Right cardiac atrium (tissue), 5 donors: ENCODE data around the gene TMEM233. TPM values are rescaled to one million over a fixed set of nuclear protein-coding genes. Genes with fewer than 3 reads are reported as not detected.

Source experiments
- ATAC-seq, 2 donors: fragments of 200-7000 bp; cut with Tn5 transposase; one replicate each; pipeline versions ENCODE4 v1.8.0 to v1.9.1; 2020; ENCODE audit warnings: moderate library complexity in 2 of 2, mild to moderate bottlenecking in 1 of 2
- DNase-seq, 3 donors: peaks; one replicate each; pipeline ENCODE4 v3.0.0-alpha.2; 2020
- H3K27ac ChIP-seq: one replicate; pipeline ENCODE4 v1.5.1; 2013; ENCODE audit warnings: mild to moderate bottlenecking, low read length, control low read depth, moderate library complexity
- H3K27me3 ChIP-seq: one replicate; pipeline ENCODE4 v1.6.1; 2013; ENCODE audit not compliant: control insufficient read depth, insufficient read depth
- H3K4me1 ChIP-seq: one replicate; pipeline ENCODE4 v1.6.1; 2013; ENCODE audit warnings: low read length; ENCODE audit not compliant: control insufficient read depth, insufficient read depth
- H3K4me3 ChIP-seq: one replicate; pipeline ENCODE4 v1.5.1; 2013; ENCODE audit warnings: low read length, control low read depth
- H3K9me3 ChIP-seq: one replicate; pipeline ENCODE4 v1.6.1; 2013; ENCODE audit warnings: low read length; ENCODE audit not compliant: control insufficient read depth
- WGBS: extraction: QIAGEN DNeasy Blood & Tissue Kit; methylation state at CpG from one replicate; pipeline ENCODE4 v1.1.7; 2013; 5-methylcytosine and 5-hydroxymethylcytosine counted together
- intact Hi-C, 4 donors: fragments of 100-400 bp; cut with DNase I; formaldehyde crosslinking; loops; one replicate each; pipeline versions ENCODE4 v1.11.0 to v1.14.0; 2022 to 2023
- polyA plus RNA-seq: library from polyadenylated mRNA; stranded (reverse); fragments of 200-250 nt; gene quantifications from one replicate; pipeline ENCODE4 v1.2.3, GENCODE V29; 2013
- total RNA-seq, 4 donors: library from RNA; stranded (reverse); fragmentation: NEBNext Ultra II Directional; extraction: Animal tissue kit (Norgen Biotek cat#: 25700); gene quantifications; one replicate each; pipeline ENCODE4 v1.2.1, GENCODE V29; 2021
- donor health status: healthy with polysubstance abuse.
- donor health status: DM: no; HTN: yes; CAD: no.
- donor health status: DM: no; HTN: no; CAD: no.
- donor health status: DM: no; HTN: yes; CAD: no; lungs with severe emphysema.
- donor health status: DM: yes; HTN: yes; CAD: no.

TMEM233 gene
- total and polyA plus RNA-seq, 5 donors: 0.31 to 0.97 (median 0.52) TPM

- Histone ChIP-seq H3K9me3 (no peaks in the 10 kb centered on the region), H3K4me3 (no peak overlapping the region), H3K27ac (no peak overlapping the region), H3K27me3 (no peaks in the 10 kb centered on the region), H3K4me1 (no peaks in the 10 kb centered on the region)
- 51% methylated on average over 1 of the region's 1 CpG for whole genome bisulfite sequencing
- no peak for ATAC-seq
- intact Hi-C loops: no loop called here
- DNase-seq: no peak
Measured at GRCh38 chr12:119576915-119577314, 16.7 kb upstream of the TMEM233 start.

GRCh38 chr12:119578112-119578511, 15.5 kb upstream of the TMEM233 start:
- no peak for ATAC-seq
- intact Hi-C loops: no loop called here
- H3K27me3 ChIP-seq: no peaks in the 10 kb centered on the region
- no peak overlapping the region for H3K4me3 ChIP-seq
- no peak overlapping the region for H3K27ac ChIP-seq
- H3K4me1 ChIP-seq: no peaks in the 10 kb centered on the region
- DNase-seq: no peak
- H3K9me3 ChIP-seq: no peaks in the 10 kb centered on the region
- WGBS: 87% methylated on average over 2 of the region's 2 CpGs

- Histone ChIP-seq H3K4me1 (no peaks in the 10 kb centered on the region), H3K27me3 (no peaks in the 10 kb centered on the region), H3K27ac (no peak overlapping the region), H3K4me3 (no peak overlapping the region), H3K9me3 (no peaks in the 10 kb centered on the region)
- intact Hi-C loops: no loop called here
- WGBS: 52% methylated on average over 1 of the region's 1 CpG
- DNase-seq (no peak), ATAC-seq (peak; percentile 58 to 65)
Measured at GRCh38 chr12:119589097-119589496, 4.5 kb upstream of the TMEM233 start.

- no peak overlapping the region for H3K27ac ChIP-seq
- H3K27me3 ChIP-seq: no peaks in the 10 kb centered on the region
- intact Hi-C loops: no loop called here
- H3K4me3 ChIP-seq: no peak overlapping the region
- ATAC-seq: no peak
- DNase-seq: no peak
- 83% methylated on average over 4 of the region's 4 CpGs for WGBS
- H3K4me1 ChIP-seq: no peaks in the 10 kb centered on the region
- H3K9me3 ChIP-seq: no peaks in the 10 kb centered on the region
Measured at GRCh38 chr12:119589634-119590033, 3.9 kb upstream of the TMEM233 start.

GRCh38 chr12:119592232-119592631, 1.3 kb upstream of the TMEM233 start:
- intact Hi-C loops: no loop called here
- no peak overlapping the region for H3K4me3 ChIP-seq
- H3K27ac ChIP-seq: no peak overlapping the region
- H3K9me3 ChIP-seq: no peaks in the 10 kb centered on the region
- H3K4me1 ChIP-seq: peaks cover 4% of the 10 kb centered on the region
- 56% methylated on average over 2 of the region's 2 CpGs for WGBS
- ATAC-seq (no peak), DNase-seq (peak in 1 of 3 donors; percentile 17)
- H3K27me3 ChIP-seq: no peaks in the 10 kb centered on the region

GRCh38 chr12:119594399-119594730, 791 bp downstream of the TMEM233 start:
- intact Hi-C loops: no loop called here
- DNase-seq (peak in 1 of 3 donors; percentile 16), ATAC-seq (peak; percentile 26 to 42)
- Histone ChIP-seq H3K9me3 (no peaks in the 10 kb centered on the region), H3K4me1 (peaks cover 4% of the 10 kb centered on the region), H3K27ac (no peak overlapping the region), H3K4me3 (peak overlapping the region; percentile 66), H3K27me3 (no peaks in the 10 kb centered on the region)
- 2% methylated on average over 22 of the region's 22 CpGs for WGBS

- WGBS: 2% methylated on average over 49 of the region's 49 CpGs
- DNase-seq: peak; percentile 67 to 80 (median 69)
- Histone ChIP-seq H3K4me1 (peaks cover 4% of the 10 kb centered on the region), H3K4me3 (peak overlapping the region; percentile 66), H3K27ac (no peak overlapping the region), H3K9me3 (no peaks in the 10 kb centered on the region), H3K27me3 (no peaks in the 10 kb centered on the region)
- peak; percentile 82 to 91 for ATAC-seq
- intact Hi-C loops: no loop called here
Measured at GRCh38 chr12:119594772-119595445, 1.3 kb downstream of the TMEM233 start.

GRCh38 chr12:119598159-119598558, 4.6 kb downstream of the TMEM233 start:
- WGBS: 83% methylated on average over 1 of the region's 1 CpG
- DNase-seq: no peak
- Histone ChIP-seq H3K27ac (no peak overlapping the region), H3K27me3 (no peaks in the 10 kb centered on the region), H3K4me3 (no peak overlapping the region), H3K4me1 (peaks cover 4% of the 10 kb centered on the region), H3K9me3 (no peaks in the 10 kb centered on the region)
- ATAC-seq: no peak
- intact Hi-C loops: no loop called here

GRCh38 chr12:119601877-119602733, 8.5 kb downstream of the TMEM233 start:
- no peaks in the 10 kb centered on the region for H3K27me3 ChIP-seq
- 72% methylated on average over 7 of the region's 7 CpGs for WGBS
- intact Hi-C loops: no loop called here
- no peaks in the 10 kb centered on the region for H3K4me1 ChIP-seq
- H3K27ac ChIP-seq: no peak overlapping the region
- H3K4me3 ChIP-seq: no peak overlapping the region
- H3K9me3 ChIP-seq: no peaks in the 10 kb centered on the region
- no peak for ATAC-seq
- DNase-seq: no peak

- WGBS: 83% methylated on average over 4 of the region's 4 CpGs
- Histone ChIP-seq H3K4me1 (no peaks in the 10 kb centered on the region), H3K27me3 (no peaks in the 10 kb centered on the region), H3K4me3 (no peak overlapping the region), H3K27ac (no peak overlapping the region), H3K9me3 (no peaks in the 10 kb centered on the region)
- DNase-seq (no peak), ATAC-seq (no peak)
- intact Hi-C loops: no loop called here
Measured at GRCh38 chr12:119602734-119603094, 9.1 kb downstream of the TMEM233 start.

GRCh38 chr12:119603767-119604166, 10.2 kb downstream of the TMEM233 start:
- intact Hi-C loops: no loop called here
- Histone ChIP-seq H3K27me3 (no peaks in the 10 kb centered on the region), H3K4me3 (no peak overlapping the region), H3K27ac (no peak overlapping the region), H3K4me1 (no peaks in the 10 kb centered on the region), H3K9me3 (no peaks in the 10 kb centered on the region)
- ATAC-seq (peak; percentile 36 to 51), DNase-seq (no peak)
- 33% methylated on average over 2 of the region's 2 CpGs for WGBS
